Hematopoietic multipotent progenitor cell treated with erythropoietin and hydrocortisone succinate and interleukin-3 and kit ligand, for 15 days (in vitro differentiated cells): ENCODE results near the gene ANO7.
A peak's percentile ranks its signal among the peaks of the same experiment; 100 is the strongest.

Experiments used
- DNase-seq: peaks from one replicate; pipeline ENCODE4 v3.0.0-alpha.2; 2015; ENCODE audit warnings: low spot score

Gene ANO7

GRCh38 chr2:241249654-241250053, 61.2 kb downstream of the ANO7 start:
- DNase-seq, result no peak

- no peak for DNase-seq
These were observed 64.5 kb downstream of the ANO7 start for GRCh38 chr2:241252778-241253475.

GRCh38 chr2:241254904-241255351, 66.5 kb downstream of the ANO7 start:
- no peak for DNase-seq

GRCh38 chr2:241255542-241256167, 67.2 kb downstream of the ANO7 start:
- DNase-seq, result no peak

DNA sequence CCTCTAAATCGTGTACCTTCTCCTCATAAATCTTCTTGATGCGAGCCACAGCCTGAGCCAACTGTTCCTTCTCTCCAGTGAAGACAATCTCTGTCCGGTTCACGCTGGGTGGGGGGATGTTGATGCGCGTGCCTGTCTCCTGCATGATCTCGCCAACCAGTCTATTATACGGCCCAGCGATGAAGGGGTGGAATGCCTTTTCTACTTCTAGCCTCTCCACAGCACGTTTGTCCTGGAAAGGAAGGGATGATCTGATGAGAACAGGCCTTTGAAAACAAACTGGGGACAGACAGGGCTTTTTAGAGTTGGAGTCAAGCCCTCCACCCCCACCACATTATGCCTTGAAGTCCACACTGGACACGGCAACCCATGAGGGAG, 67.7 kb downstream of the ANO7 start:
- DNase-seq, result no peak

DNA sequence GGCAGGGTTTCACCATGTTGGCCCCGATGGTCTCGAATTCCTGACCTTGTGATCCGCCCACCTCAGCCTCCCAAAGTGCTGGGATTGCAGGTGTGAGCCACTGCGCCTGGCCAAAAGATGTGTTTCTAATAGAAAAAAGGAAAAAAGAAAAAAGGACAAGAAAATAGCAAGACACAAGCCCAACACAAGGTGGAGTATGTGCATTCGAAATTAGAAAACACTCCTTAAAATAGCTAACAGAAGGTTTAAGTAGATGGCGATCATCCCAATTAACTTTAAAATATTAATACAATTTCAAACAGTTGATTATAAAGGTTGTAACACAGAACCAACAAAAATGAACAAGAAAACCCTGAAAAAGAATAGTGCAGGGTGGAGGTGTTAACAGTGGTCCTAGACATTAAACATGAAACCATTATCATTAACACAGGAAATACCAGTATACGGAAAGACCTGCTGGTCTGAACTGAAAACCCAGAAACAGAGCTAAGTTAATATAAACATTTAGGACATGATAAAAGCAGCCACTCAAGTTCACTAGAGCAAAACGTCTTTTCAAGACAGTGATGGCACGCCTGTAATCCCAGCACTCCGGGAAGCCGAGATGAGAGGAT, 69.0 kb downstream of the ANO7 start:
- DNase-seq, result no peak

GRCh38 chr2:241258505-241259280, 70.2 kb downstream of the ANO7 start:
- DNase-seq, result no peak

DNA sequence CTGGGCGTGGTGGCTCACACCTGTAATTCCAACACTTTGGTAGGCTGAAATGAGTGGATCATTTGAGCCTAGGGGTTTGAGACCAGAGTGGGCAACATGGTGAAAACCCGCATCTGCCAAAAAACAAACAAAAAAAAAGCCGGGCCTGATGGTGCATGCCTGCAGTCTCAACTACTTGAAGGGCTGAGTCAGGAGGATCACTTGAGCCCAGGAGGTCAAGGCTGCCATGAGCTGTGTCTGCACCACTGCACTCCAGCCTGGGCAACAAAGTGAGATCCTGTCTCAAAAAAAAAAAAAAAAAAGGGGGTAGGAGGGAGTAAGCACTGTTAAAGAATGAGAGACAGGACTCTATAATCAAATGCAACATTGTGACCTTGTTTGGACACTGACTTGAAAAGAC, 72.4 kb downstream of the ANO7 start:
- DNase-seq, result no peak

- no peak for DNase-seq
These were observed 73.2 kb downstream of the ANO7 start for GRCh38 chr2:241261628-241262027.

DNA sequence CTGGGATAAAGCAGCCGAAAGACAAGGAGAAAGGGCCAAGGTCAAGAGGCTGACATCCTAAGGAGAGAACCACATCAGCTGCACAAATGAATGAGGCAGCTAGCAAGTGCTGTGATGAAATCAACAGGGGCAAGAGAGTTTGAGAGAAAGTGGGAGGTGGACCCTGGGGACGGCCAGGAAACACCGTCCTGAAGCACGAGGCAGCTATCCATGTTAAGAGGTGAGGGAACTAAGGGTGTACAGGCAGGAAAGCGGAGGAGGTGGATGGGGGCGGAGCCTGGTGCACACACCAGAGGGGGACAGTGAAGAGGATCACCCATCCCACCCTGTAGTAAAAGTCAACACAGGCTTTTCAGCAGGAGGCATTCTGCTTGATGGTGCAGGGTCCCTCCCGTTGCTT, 74.6 kb downstream of the ANO7 start:
- DNase-seq, result no peak

DNA sequence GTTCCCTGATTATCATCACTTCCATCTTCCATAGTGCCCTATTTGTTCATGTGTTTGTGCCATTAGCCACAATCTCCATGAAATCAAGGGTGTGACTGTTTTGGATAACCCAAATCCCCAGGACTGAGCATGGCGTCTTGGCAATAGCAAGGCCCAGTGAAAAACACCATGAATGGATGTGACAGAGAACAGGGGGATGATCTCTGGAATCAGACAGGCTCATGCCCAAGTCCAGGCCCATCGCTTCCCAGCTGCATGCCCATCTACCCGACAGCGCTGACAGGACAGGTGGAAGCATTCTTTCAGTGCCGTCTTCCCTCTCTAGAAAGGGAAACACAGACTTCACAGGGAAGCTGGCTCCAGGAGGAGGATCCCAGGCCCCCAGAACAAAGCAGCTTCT, 77.0 kb downstream of the ANO7 start:
- no peak for DNase-seq

GRCh38 chr2:241267249-241268067, 79.0 kb downstream of the ANO7 start:
- no peak for DNase-seq

- DNase-seq, result no peak
These were observed 79.8 kb downstream of the ANO7 start for GRCh38 chr2:241268306-241268705.

- DNase-seq, result no peak
These were observed 80.4 kb downstream of the ANO7 start for GRCh38 chr2:241268716-241269445.

GRCh38 chr2:241269707-241270520, 81.4 kb downstream of the ANO7 start:
- no peak for DNase-seq

DNA sequence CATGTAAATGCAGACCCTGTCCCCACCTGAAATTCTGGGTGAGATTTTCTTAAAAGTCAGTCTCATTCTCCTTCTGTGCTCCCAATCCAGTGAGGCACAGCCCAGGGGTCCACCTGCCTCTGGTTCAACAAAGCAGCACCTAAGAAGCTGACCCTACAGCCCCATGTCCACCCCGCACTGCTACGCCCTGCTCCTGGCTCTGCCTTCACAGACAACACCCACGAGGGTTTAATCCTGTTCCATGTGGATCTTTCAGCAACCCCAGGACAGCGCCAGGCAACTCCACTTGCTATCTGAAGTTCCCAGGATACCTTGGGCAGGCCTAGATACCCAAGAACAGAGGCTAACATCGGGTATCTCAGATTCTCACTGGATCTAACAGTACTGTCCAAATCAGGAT, 82.1 kb downstream of the ANO7 start:
- DNase-seq, result no peak

- peak; percentile 28 for DNase-seq
These were observed 83.3 kb downstream of the ANO7 start for GRCh38 chr2:241271706-241272302.

- peak; percentile 37 for DNase-seq
These were observed 84.1 kb downstream of the ANO7 start for GRCh38 chr2:241272303-241273209.
